ENCODE data around the gene POF1B. TPM values are rescaled to one million over a fixed set of nuclear protein-coding genes. Genes with fewer than 3 reads are reported as not detected.
"Not testable (repeated sequence)": the region's sequence is repeated elsewhere in the genome, so short reads cannot be mapped to it uniquely, and the experiment has no call there.

The POF1B gene
- total RNA-seq, 2 donors from 2014 or later, result 0.09 TPM; not detected in 1

GRCh38 chrX:85288992-85289723 is 90.3 kb downstream of the POF1B start:
- H3K27ac Mint-ChIP-seq, result no peak overlapping the region
- H3K9me3 Mint-ChIP-seq, result peaks cover 4 to 11% of the 10 kb centered on the region in 2 donors
- ATAC-seq (no peak), DNase-seq (ENCODE audit: low spot score in 2 of 2) (no peak)
- H3K36me3 Mint-ChIP-seq, result no peaks in the 10 kb centered on the region

GRCh38 chrX:85285286-85285685 is 94.2 kb downstream of the POF1B start:
- not testable (repeated sequence) for H3K27ac Mint-ChIP-seq; DNase-seq (ENCODE audit: low spot score in 2 of 2); H3K36me3 Mint-ChIP-seq; H3K9me3 Mint-ChIP-seq; ATAC-seq

- Mint-ChIP-seq H3K27ac (peak overlapping the region; percentile 70 to 79), H3K9me3 (no peaks in the 10 kb centered on the region), H3K36me3 (peaks cover 5% of the 10 kb centered on the region in 2 donors)
- DNase-seq (ENCODE audit: low spot score in 2 of 2), result peak in 1 of 2 donors; percentile 2
- ATAC-seq, result peak; percentile 40 to 53
Observed at GRCh38 chrX:85244450-85245211, 134.8 kb downstream of the POF1B start.

- DNase-seq (ENCODE audit: low spot score in 2 of 2), result peak in 1 of 2 donors; percentile 1
- H3K9me3 Mint-ChIP-seq, result no peaks in the 10 kb centered on the region
- peaks cover 5% of the 10 kb centered on the region in 2 donors for H3K36me3 Mint-ChIP-seq
- ATAC-seq, result peak; percentile 34 to 68
- H3K27ac Mint-ChIP-seq, result peak within 1 kb of the TSS; percentile 70 to 79
Observed at GRCh38 chrX:85243761-85244449, 135.6 kb downstream of the POF1B start, which contains the start of the genes SATL1 and ZNF711. Gene SATL1, minus strand, starts transcription at chrX:85243779. Its CDS starts 134,811 bp downstream, at chrX:85108968. Gene ZNF711, plus strand, starts transcription at chrX:85243991. Its CDS starts 3,582 bp downstream, at chrX:85247573.

GRCh38 chrX:85243155-85243554 is 136.3 kb downstream of the POF1B start:
- ATAC-seq, result no peak
- no peak overlapping the region for H3K27ac Mint-ChIP-seq
- no peaks in the 10 kb centered on the region for H3K9me3 Mint-ChIP-seq
- H3K36me3 Mint-ChIP-seq, result peaks cover 5% of the 10 kb centered on the region in 2 donors
- no peak for DNase-seq (ENCODE audit: low spot score in 2 of 2)

Other genes starting within 250 kb of the POF1B start
- not detected for gene SATL1, start 135.9 kb downstream of the POF1B start, total RNA-seq
- gene ZNF711, start 135.7 kb downstream of the POF1B start, total RNA-seq, result under 1 TPM; 0.14 to 0.45 TPM

Data from activated naive CD4-positive, alpha-beta T cell treated with anti-CD3 and anti-CD28 coated beads, Interleukin-2, amount 50 U/mL, for 72 hours (primary cell).